GM12891 (cell line): Measurements from ENCODE around the gene CETP.
A peak's percentile ranks its signal among the peaks of the same experiment; 100 is the strongest.
"Not testable (repeated sequence)": the region's sequence is repeated elsewhere in the genome, so short reads cannot be mapped to it uniquely, and the experiment has no call there.

Experiments used
- DNase-seq: peaks from one replicate; pipeline ENCODE4 v3.0.0; 2011; ENCODE audit warnings: low spot score; ENCODE audit not compliant: insufficient read length
- FAIRE-seq: peaks from 2 replicates; lab custom pipeline; 2011; peaks lifted over from hg19 to GRCh38; lab: Jason Lieb, UNC
- PAX5 ChIP-seq: IDR thresholded peaks from 2 replicates; pipeline ENCODE4 v1.6.1; 2011; ENCODE audit warnings: low read length, moderate library complexity, mild to moderate bottlenecking; ENCODE audit not compliant: insufficient read depth, severe bottlenecking
- POLR2A ChIP-seq: IDR thresholded peaks from 2 replicates; pipeline ENCODE4 v1.6.1; 2011; ENCODE audit warnings: low read depth, low read length, control low read depth
- POLR2AphosphoS5 ChIP-seq: IDR thresholded peaks from 2 replicates; pipeline ENCODE4 v1.6.1; 2011; ENCODE audit warnings: low read depth, low read length, control low read depth
- POU2F2 ChIP-seq: IDR thresholded peaks from 2 replicates; pipeline ENCODE4 v1.6.1; 2011; ENCODE audit warnings: low read depth, mild to moderate bottlenecking, control low read depth, low read length, moderate library complexity
- SPI1 ChIP-seq: IDR thresholded peaks from 2 replicates; pipeline ENCODE4 v1.6.1; 2011; ENCODE audit warnings: low read depth, low read length, control low read depth
- TAF1 ChIP-seq: IDR thresholded peaks from 2 replicates; pipeline ENCODE4 v1.6.1; 2011; ENCODE audit warnings: low read depth, low read length, control low read depth

CETP gene

GRCh38 chr16:56986361-56986760 is 24.6 kb downstream of the CETP start:
- no peak for TF ChIP-seq POLR2A
- no peak for TF ChIP-seq SPI1
- no peak for TF ChIP-seq POU2F2
- no peak for TF ChIP-seq PAX5
- no peak for TF ChIP-seq TAF1
- TF ChIP-seq POLR2AphosphoS5: no peak
- FAIRE-seq (no peak), DNase-seq (no peak)

DNA sequence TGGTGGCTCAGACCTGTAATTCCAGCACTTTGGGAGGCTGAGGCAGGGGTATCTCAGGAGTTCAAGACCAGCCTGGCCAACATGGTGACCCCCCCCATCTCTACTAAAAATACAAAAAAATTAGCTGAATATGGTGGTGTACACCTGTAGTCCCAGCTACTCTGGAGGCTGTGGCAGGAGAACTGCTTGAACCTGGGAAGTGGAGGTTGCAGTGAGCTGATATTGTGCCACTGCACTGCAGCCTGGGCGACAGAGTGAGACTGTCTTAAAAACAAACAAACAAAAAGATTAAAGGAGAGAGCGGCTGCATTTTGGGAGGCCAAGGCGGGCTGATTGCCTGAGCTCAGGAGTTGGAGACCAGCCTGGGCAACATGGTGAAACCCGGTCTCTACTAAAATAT is 25.2 kb downstream of the CETP start:
- not testable (repeated sequence) for DNase-seq
- peak; percentile 35 for FAIRE-seq

DNA sequence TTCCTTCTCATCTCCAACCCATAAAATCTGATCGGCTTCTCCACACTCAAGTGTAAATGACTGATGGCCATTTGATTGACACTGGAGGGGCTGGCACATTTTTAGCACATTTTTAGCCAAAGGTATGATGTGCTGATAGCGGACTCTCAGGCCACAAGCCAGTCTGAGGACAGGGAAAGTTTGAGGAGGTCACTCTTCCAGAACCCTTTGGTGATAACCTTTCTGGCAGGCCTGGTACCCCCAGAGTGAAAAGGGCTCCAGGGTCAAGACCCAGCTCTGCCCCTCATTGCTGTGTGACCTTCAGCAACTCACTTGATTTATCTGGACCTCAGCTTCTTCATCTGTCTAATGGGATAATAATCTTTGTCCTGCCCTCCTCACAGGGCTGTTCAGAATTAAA is 25.9 kb downstream of the CETP start:
- FAIRE-seq: no peak
- no peak for TF ChIP-seq POLR2AphosphoS5
- TF ChIP-seq POU2F2: no peak
- TF ChIP-seq POLR2A: no peak
- no peak for DNase-seq

DNA sequence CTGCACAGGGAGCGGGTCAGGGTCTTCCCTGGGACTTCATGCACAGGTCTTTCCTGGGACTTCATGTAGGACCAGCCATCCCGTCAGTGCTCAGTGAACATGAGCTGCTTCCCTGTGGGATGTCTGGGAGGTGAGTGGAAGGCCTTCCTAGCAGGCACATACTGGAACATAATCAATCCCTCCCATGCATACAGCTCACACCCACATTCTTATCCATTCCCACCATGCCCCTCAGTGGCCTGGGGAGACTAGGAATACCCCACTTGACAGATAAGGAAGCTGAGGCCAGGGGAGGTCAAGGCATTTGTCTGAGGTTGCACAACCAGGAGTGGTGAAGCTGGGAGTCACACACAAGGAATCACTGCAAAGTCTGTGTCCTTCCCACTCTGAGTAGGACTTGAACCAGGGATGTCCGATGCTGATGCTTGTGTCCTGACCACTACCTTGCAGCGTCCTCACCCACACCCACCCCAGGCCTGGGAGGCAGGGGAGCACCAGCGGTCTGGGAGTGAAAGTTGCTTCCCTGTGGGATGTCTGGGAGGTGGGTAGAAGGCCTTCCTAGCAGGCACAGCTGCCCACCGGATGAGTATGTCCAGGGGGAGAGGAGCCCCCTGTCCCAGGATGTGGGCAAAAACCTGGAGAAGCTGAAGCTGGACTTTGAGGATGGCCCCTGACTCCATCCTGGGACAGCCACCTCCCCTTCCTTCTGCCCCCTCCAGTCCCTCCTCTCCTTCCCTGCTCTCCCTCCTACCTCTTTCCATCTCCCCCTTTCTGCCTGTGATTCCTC is 26.6 kb downstream of the CETP start:
- TF ChIP-seq TAF1: no peak
- TF ChIP-seq POLR2AphosphoS5: no peak
- TF ChIP-seq PAX5: no peak
- no peak for TF ChIP-seq SPI1
- no peak for TF ChIP-seq POU2F2
- TF ChIP-seq POLR2A: no peak
- DNase-seq (no peak), FAIRE-seq (peak; percentile 59)

GRCh38 chr16:56988948-56989945 is 27.5 kb downstream of the CETP start, which contains the start of gene NLRC5:
NLRC5 (plus strand) TSS chr16:56989557; CDS start chr16:57020713, 31,156 bp downstream.
- DNase-seq: peak; percentile 89
- peak; percentile 75 for FAIRE-seq
- TF ChIP-seq POLR2A: no peak
- TF ChIP-seq SPI1: no peak
- TF ChIP-seq TAF1: 0 out of 2 replicates have a peak, but pooled peaks have one; percentile 27
- TF ChIP-seq PAX5: no peak
- peak; percentile 57; the same call in 1 of the 2 replicates for TF ChIP-seq POLR2AphosphoS5
- no peak for TF ChIP-seq POU2F2

DNA sequence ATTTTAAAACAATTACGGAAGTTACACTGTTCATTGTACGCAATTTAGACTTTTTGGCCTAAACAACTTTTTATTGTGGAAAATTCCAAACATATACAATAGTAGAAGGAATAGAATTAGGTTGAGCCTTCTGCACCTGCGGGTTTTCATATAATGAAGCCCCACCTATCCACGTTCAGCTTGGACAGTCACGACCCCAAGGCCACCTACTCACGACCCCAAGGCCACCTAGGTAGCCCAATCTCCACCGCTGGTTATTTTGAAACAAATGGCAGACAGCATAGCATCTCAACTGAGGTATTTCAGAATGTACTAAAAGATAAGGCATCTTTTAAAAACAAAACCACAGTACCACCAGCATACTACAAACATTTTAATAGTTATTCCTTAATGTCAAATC is 28.2 kb downstream of the CETP start:
- no peak for FAIRE-seq
- DNase-seq: no peak
- no peak for TF ChIP-seq TAF1

- TF ChIP-seq POLR2A: 0 out of 2 replicates have a peak, but pooled peaks have one; percentile 27
- TF ChIP-seq TAF1: no peak
- no peak for TF ChIP-seq POLR2AphosphoS5
- TF ChIP-seq PAX5: no peak
- FAIRE-seq (peak; percentile 85), DNase-seq (no peak)
Observed at GRCh38 chr16:56990407-56991286, 28.9 kb downstream of the CETP start.

- not testable (repeated sequence) for FAIRE-seq, DNase-seq
Observed at GRCh38 chr16:56992431-56992830, 30.7 kb downstream of the CETP start.

DNA sequence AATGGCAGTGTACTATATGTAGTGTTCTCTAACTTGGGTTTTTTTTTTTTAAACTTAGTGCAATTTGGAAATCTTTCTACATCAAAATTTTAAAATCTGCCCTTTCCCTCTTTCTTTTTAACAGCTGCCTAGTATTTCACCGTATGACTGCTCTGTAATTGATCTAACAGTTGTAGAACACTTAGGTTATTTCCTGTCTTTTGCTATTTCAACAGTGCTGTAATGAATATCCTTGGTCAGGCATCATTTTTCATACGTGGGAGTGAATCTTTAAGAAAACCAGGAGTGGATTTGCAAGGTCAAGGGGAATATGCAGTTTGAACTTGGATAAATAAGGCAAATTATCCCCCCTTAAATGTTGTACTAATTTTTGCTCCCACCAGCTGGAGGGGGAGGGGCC is 31.5 kb downstream of the CETP start:
- TF ChIP-seq TAF1 (no peak), POU2F2 (no peak), POLR2A (no peak), POLR2AphosphoS5 (no peak), PAX5 (no peak), SPI1 (no peak)
- no peak for DNase-seq
- FAIRE-seq: no peak
